HG03457 (cell line): ENCODE results near the gene MCU.
"Not testable (repeated sequence)": the region's sequence is repeated elsewhere in the genome, so short reads cannot be mapped to it uniquely, and the experiment has no call there.

ENCODE experiments used
- ATAC-seq: cut with Tn5 transposase; IDR thresholded peaks from one replicate; pipeline ENCODE4 v1.9.1; 2021; ENCODE audit warnings: moderate number of reproducible peaks; ENCODE audit not compliant: unreplicated experiment

MCU gene, protein sequence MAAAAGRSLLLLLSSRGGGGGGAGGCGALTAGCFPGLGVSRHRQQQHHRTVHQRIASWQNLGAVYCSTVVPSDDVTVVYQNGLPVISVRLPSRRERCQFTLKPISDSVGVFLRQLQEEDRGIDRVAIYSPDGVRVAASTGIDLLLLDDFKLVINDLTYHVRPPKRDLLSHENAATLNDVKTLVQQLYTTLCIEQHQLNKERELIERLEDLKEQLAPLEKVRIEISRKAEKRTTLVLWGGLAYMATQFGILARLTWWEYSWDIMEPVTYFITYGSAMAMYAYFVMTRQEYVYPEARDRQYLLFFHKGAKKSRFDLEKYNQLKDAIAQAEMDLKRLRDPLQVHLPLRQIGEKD

DNA sequence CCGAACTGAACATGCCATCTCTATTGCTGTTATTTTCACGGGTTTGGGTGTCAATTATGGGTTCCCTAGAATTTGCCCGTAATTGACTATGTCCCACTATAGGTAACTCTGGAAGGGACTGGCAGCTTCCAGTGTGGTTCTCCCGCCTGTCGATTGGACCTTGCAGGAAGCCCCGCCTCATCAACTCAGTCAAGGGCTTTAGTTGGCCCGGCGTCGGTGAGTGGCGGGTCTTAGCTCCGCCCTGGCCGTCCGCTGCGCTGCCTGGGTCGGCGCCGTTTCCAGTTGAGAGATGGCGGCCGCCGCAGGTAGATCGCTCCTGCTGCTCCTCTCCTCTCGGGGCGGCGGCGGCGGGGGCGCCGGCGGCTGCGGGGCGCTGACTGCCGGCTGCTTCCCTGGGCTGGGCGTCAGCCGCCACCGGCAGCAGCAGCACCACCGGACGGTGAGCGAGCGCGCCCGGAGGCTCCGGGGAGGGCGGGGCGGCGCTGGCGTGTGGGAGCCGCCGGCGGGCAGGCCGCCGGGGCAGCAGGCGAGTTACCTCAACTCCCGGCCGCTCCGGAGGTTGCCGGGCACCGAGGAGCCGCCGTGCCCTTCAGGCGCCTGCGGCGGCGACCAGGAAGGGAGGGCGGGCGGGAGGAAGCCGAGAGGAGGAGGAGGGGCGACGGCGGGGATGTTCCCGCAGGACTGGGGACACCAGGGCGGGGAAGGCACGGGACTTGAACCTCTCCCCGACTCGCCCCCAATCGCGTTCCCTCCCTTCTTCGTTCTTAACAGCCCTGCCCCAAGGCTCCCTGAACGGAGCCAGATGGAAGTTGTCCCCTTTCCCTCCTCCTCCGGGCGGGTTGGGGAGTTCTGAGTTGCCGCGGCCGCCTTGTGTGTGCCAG, at the start of gene MCU:
TSS of gene MCU (plus strand) at position 281 of the 881 bp plus-strand sequence. CDS start at position 290, 9 bp downstream.
- ATAC-seq, result peak; percentile 93

DNA sequence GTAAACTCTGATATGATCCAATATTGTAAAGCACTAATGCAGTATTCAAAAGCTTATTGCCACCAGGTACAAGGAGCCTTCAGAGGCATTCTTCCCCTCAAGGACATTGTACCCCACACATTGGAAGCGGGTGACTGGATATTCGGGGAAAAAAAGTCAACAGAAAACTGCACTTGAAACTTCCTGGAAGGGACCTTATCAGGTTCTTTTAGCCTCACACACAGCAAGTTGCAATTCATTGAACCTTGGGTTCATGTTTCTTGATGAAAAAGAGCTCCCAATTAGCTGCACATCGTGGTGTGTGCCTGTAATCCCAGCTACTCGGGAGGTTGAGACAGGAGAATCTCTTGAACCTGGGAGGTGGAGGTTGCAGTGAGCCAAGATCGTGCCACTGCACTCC, 49.6 kb upstream of the MCU start:
- ATAC-seq, result no peak

- ATAC-seq, result no peak
Measured at GRCh38 chr10:72645263-72645858, 46.6 kb upstream of the MCU start.

DNA sequence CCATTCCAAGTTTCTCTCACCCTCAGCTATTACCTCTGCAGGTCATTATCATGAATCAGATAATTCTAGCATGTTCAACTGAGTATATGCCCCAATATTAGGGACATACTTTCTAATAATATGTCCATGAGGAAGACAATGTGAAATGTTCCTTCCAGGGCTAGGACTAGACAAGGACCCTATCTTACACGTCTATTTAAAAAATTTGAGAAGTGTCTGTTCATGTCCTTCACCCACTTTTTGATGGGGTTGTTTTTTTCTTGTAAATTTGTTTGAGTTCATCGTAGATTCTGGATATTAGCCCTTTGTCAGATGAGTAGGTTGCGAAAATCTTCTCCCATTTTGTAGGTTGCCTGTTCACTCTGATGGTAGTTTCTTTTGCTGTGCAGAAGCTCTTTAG, 45.0 kb upstream of the MCU start:
- ATAC-seq, result not testable (repeated sequence)

DNA sequence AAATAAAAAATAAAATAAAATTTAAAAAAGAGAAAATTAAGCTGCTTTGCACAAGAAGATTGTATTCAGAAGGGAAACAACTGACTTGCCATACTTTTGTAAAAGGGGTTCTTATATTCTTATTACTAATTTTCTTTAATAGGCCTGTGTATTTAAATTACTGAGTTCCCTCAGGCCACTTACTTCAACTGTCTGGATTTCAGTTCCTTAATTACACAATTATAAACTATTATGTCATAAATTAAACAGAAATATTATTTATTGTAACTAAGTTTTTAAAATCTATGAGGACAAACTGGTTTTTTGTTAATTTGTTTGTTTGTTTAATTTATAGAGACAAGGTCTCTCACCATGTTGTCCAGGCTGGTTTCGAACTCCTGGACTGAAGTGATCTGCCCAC, 43.6 kb upstream of the MCU start:
- no peak for ATAC-seq

DNA sequence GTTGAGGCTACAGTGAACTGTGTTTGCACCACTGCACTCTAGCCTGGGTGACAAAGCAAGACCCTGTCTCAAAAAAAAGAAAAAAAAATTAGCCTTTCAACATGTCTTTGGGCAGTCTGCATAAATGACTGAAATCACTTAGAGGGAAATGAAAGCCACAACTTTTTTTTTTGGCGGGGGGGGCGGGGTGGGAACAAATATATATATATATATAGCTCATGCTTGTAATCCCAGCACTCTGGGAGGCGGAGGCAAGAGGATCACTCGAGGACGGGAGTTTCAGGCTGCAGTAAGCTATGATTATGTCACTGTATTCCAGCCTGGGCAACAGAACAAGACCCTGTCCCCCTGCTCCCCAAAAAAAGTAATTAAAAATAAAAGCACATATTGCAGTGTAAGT, 42.7 kb upstream of the MCU start:
- no peak for ATAC-seq

- no peak for ATAC-seq
Measured at GRCh38 chr10:72653383-72654096, 38.4 kb upstream of the MCU start.

DNA sequence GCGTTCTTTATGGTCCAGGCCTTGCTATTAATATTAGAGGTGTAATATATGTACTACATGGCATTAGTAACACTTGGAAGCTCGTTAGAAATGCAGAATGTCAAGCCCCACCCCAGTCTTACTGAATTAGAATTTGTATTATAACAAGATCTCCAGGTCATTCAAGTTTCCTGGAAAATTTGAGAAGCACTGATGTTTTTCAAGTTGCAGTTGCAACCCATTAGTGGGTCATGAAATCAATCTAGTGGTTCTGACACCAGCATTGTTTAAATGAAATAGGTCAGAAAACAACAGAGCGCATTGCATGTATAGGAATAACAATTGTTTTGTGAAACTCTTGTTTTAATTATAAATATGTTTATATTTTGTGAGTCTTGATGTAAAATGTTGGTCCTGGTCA, 37.2 kb upstream of the MCU start:
- no peak for ATAC-seq

DNA sequence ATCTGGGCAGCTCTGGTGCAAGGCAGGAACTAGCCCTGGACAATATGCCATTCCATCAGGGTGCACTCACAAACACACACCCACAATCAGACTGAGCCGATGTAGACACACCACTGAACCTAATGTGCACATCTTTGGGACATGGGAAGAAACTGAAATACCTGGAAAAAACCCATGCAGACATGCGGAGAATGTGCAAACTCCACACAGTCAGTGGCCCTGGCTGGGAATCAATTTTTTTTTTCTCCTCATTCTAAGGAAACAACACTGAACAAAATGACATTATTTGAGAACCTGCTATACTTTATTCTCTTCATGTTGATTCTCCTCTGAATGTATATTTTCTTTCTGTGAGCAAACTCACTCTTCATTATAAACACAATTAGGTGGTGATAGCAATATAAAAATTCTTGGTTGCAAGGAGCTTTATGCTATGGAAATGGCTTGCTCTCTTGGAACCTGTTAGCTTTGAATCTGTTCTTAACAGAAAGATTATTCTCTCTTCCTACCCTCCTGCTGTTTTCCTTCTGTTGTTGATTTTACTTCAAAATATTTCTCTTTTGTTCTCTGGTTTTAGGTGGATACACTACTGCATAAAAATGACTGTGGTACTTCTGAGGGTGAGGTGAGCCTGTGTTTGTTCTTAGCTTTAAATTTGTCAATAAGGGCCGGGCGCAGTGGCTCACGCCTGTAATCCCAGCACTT, 33.1 kb upstream of the MCU start:
- no peak for ATAC-seq

DNA sequence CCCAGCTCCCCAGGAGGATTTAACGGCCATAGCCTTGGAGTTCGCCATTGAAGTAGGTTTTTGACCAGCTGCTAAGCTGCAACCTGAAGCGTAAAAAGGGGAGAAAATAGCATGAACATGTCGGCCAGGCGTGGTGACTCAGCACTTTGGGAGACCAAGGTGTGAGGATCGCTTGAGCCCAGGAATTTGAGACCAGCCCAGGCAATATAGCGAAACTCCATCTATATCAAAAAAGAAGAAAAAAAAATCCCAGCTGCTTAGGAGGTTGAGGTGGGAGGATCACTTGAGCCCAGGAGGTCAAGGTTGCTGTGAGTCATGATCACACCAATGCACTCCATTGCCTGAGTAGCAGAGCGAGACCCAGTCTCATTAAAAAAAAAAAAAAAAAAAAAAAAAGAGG, 32.2 kb upstream of the MCU start:
- ATAC-seq, result no peak

GRCh38 chr10:72660220-72660619, 31.7 kb upstream of the MCU start:
- no peak for ATAC-seq

- ATAC-seq, result no peak
Measured at GRCh38 chr10:72661431-72661830, 30.5 kb upstream of the MCU start.

GRCh38 chr10:72663971-72664370, 28.0 kb upstream of the MCU start:
- no peak for ATAC-seq

GRCh38 chr10:72665925-72666324, 26.0 kb upstream of the MCU start:
- no peak for ATAC-seq

DNA sequence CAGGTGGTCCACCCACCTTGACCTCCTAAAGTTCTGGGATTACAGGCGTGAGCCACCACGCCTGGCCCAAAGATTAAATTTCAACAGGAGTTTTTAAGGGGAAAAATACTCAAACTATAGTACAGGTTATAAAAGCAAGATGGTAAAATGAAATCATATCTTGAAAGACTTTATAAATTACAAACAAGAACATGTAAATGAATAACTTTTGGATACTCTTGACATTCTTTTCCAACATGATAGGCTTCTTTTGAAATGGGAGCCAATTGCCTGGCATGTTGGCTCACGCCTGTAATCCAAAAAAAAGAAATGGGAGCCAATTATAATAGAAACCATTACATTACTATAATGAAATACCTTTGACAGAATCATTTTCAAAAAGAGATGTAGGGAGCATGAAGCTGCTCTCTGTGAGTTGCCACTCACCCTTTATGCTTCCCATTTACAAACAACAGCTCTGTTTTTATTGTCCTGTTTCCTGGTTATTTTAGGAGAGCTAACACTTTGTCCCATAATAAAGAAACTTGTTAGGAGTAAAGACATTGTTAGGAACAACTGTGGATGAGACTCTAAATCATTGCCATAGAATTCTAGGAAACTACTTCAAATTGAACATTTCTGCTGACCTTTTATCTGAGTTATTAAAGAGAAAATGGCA, 24.6 kb upstream of the MCU start:
- no peak for ATAC-seq

GRCh38 chr10:72673280-72673679, 18.7 kb upstream of the MCU start:
- no peak for ATAC-seq

DNA sequence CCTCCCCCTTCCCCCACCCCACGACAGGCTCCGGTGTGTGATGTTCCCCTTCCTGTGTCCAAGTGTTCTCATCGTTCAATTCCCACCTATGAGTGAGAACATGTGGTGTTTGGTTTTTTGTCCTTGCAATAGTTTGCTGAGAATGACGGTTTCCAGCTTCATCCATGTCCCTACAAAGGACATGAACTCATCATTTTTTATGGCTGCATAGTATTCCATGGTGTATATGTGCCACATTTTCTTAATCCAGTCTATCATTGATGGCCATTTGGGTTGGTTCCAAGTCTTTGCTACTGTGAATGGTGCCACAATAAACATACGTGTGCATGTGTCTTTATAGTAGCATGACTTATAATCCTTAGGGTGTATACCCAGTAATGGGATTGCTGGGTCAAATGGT, 17.8 kb upstream of the MCU start:
- ATAC-seq, result not testable (repeated sequence)

GRCh38 chr10:72679838-72680241, 12.1 kb upstream of the MCU start:
- ATAC-seq, result no peak

GRCh38 chr10:72682638-72683037, 9.3 kb upstream of the MCU start:
- ATAC-seq, result no peak
